Measurements from ENCODE around the gene SERPINE3.

SERPINE3 gene

DNA sequence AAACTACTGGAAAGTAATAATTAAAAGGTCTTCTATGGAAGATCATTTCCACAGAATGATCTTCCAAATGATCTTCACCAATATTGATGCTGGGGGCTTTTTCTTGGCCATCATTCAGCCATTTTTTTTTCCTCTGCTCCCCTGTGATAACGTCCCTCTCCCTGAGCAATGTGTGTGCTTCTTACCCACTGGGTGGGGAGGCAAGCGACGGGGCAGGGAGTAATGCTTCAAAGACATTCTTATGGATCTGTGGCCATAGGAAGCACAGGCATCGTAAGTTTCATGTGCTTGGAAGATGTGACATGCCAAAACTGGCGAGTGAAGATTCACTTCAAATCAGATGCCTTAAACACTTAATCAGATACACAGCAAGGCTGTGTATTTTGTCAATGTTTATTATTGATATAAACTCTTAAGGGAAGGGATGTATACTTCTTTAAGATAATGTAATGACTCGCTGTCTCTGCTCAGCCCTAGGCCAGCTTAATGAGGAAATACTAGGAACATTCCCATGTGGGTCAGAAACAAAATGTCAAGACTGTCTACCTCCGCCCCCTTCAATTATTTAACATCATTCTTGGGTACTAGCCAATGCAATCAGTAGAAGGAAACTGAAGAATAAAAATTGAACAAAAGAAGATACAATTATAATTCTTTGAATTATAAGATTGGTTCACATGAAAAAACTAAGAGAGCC is 34.1 kb upstream of the SERPINE3 start:
- Histone ChIP-seq H2AFZ (ENCODE audit: low read depth, low read length) (no peak overlapping the region), H3K4me1 (ENCODE audit: insufficient read depth, low read length) (no peaks in the 10 kb centered on the region), H3K79me2 (ENCODE audit: insufficient read depth, low read length) (no peaks in the 10 kb centered on the region), H3K4me3 (ENCODE audit: low read depth in 1 of 2, low read length in 2 of 2) (no peak overlapping the region), H3K36me3 (ENCODE audit: insufficient read depth, low read length) (no peaks in the 10 kb centered on the region), H3K4me2 (ENCODE audit: insufficient read depth, low read length) (no peak overlapping the region), H3K27ac (ENCODE audit: low read length) (no peak overlapping the region), H4K20me1 (ENCODE audit: insufficient read depth, low read length) (no peaks in the 10 kb centered on the region), H3K27me3 (ENCODE audit: insufficient read depth, low read length, poor library complexity) (peaks cover 10% of the 10 kb centered on the region), H3K9ac (ENCODE audit: low read depth, low read length) (no peak overlapping the region), H3K9me3 (ENCODE audit: insufficient read depth, low read length, severe bottlenecking) (no peaks in the 10 kb centered on the region)
- no peak for TF ChIP-seq EZH2 (IDR thresholded peaks at IDR 0.05; ENCODE audit: borderline replicate concordance, low read depth, low read length, severe bottlenecking)
- TF ChIP-seq, protein P1, sequence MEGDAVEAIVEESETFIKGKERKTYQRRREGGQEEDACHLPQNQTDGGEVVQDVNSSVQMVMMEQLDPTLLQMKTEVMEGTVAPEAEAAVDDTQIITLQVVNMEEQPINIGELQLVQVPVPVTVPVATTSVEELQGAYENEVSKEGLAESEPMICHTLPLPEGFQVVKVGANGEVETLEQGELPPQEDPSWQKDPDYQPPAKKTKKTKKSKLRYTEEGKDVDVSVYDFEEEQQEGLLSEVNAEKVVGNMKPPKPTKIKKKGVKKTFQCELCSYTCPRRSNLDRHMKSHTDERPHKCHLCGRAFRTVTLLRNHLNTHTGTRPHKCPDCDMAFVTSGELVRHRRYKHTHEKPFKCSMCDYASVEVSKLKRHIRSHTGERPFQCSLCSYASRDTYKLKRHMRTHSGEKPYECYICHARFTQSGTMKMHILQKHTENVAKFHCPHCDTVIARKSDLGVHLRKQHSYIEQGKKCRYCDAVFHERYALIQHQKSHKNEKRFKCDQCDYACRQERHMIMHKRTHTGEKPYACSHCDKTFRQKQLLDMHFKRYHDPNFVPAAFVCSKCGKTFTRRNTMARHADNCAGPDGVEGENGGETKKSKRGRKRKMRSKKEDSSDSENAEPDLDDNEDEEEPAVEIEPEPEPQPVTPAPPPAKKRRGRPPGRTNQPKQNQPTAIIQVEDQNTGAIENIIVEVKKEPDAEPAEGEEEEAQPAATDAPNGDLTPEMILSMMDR (IDR thresholded peaks at IDR 0.05; ENCODE audit: borderline replicate concordance, extremely low read depth, low read length, poor library complexity, severe bottlenecking), result no peak
- DNase-seq, result no peak
- no peak for ATAC-seq (ENCODE audit: insufficient read depth, low read depth)

DNA sequence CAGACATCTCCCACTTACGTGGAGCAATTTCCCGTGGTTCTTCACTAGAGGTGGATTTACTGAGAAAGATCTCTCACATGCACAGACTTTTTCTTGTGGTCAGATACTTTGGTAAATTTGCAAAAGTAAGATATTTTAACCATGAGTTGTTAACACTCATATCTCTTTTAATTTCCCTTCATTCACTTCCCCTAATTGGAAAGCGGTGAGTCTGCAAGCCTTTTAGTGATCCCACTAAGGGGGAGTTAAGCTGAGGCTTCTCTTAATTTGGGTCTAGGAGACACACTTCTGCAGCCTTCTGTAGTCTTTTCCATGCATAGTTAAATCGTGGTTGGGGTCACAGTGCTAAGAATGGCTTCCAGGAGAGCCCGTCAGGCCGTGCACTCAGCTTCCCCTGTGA is 30.7 kb upstream of the SERPINE3 start:
- H3K36me3 ChIP-seq (ENCODE audit: insufficient read depth, low read length), result no peaks in the 10 kb centered on the region
- H3K9me3 ChIP-seq (ENCODE audit: insufficient read depth, low read length, severe bottlenecking), result no peaks in the 10 kb centered on the region
- no peaks in the 10 kb centered on the region for H4K20me1 ChIP-seq (ENCODE audit: insufficient read depth, low read length)
- H3K4me1 ChIP-seq (ENCODE audit: insufficient read depth, low read length), result no peaks in the 10 kb centered on the region
- no peak overlapping the region for H3K27ac ChIP-seq (ENCODE audit: low read length)
- ATAC-seq (ENCODE audit: insufficient read depth, low read depth), result no peak
- H3K27me3 ChIP-seq (ENCODE audit: insufficient read depth, low read length, poor library complexity), result peaks cover 26% of the 10 kb centered on the region
- no peak overlapping the region for H3K4me3 ChIP-seq (ENCODE audit: low read depth in 1 of 2, low read length in 2 of 2)
- no peak overlapping the region for H3K9ac ChIP-seq (ENCODE audit: low read depth, low read length)
- no peak overlapping the region for H3K4me2 ChIP-seq (ENCODE audit: insufficient read depth, low read length)
- DNase-seq, result no peak
- H2AFZ ChIP-seq (ENCODE audit: low read depth, low read length), result no peak overlapping the region
- H3K79me2 ChIP-seq (ENCODE audit: insufficient read depth, low read length), result no peaks in the 10 kb centered on the region
- TF ChIP-seq, protein P1 (IDR thresholded peaks at IDR 0.05; ENCODE audit: borderline replicate concordance, extremely low read depth, low read length, poor library complexity, severe bottlenecking), result no peak
- TF ChIP-seq EZH2 (IDR thresholded peaks at IDR 0.05; ENCODE audit: borderline replicate concordance, low read depth, low read length, severe bottlenecking), result no peak

DNA sequence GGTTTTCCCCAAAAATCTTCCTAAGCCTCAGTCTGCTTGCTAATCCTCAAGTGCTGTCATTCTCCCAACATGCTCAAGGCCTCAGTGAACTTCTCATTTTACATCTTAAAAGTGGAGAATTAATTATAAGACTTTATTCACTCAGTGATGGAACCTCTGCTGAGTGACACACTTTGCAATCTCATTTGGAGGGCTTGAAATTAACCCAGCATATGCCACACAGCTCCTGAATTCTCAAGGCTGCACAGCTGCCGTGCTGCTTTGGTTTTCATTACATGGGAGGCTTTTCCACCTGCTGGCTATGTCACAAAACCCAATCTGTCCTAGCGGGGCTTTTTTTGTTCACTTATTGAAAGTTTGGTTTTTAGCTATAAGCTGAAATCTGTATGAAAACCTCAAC is 28.3 kb upstream of the SERPINE3 start:
- no peak overlapping the region for H3K4me2 ChIP-seq (ENCODE audit: insufficient read depth, low read length)
- ATAC-seq (ENCODE audit: insufficient read depth, low read depth) (no peak), DNase-seq (no peak)
- no peaks in the 10 kb centered on the region for H3K79me2 ChIP-seq (ENCODE audit: insufficient read depth, low read length)
- H2AFZ ChIP-seq (ENCODE audit: low read depth, low read length), result no peak overlapping the region
- no peaks in the 10 kb centered on the region for H3K4me1 ChIP-seq (ENCODE audit: insufficient read depth, low read length)
- H3K36me3 ChIP-seq (ENCODE audit: insufficient read depth, low read length), result no peaks in the 10 kb centered on the region
- no peak overlapping the region for H3K27ac ChIP-seq (ENCODE audit: low read length)
- H3K9ac ChIP-seq (ENCODE audit: low read depth, low read length), result no peak overlapping the region
- no peak overlapping the region for H3K4me3 ChIP-seq (ENCODE audit: low read depth in 1 of 2, low read length in 2 of 2)
- no peaks in the 10 kb centered on the region for H4K20me1 ChIP-seq (ENCODE audit: insufficient read depth, low read length)
- TF ChIP-seq, protein P1 (IDR thresholded peaks at IDR 0.05; ENCODE audit: borderline replicate concordance, extremely low read depth, low read length, poor library complexity, severe bottlenecking), result no peak
- no peak for TF ChIP-seq EZH2 (IDR thresholded peaks at IDR 0.05; ENCODE audit: borderline replicate concordance, low read depth, low read length, severe bottlenecking)
- H3K27me3 ChIP-seq (ENCODE audit: insufficient read depth, low read length, poor library complexity), result peaks cover 26% of the 10 kb centered on the region
- no peaks in the 10 kb centered on the region for H3K9me3 ChIP-seq (ENCODE audit: insufficient read depth, low read length, severe bottlenecking)
